ENCODE results near the gene GABRR3.

- no peak for TF ChIP-seq CTCF (IDR thresholded peaks at IDR 0.05; ENCODE audit: low read depth, low read length, poor library complexity, severe bottlenecking)
- no peak for TF ChIP-seq EZH2phosphoT487 (IDR thresholded peaks at IDR 0.05; ENCODE audit: borderline replicate concordance, low read length)
These were observed 44.4 kb downstream of the GABRR3 start for GRCh38 chr3:97990624-97991292.
